Suprapubic skin (tissue), 4 donors: ENCODE data around the gene BOD1L1. TPM values are rescaled to one million over a fixed set of nuclear protein-coding genes. Genes with fewer than 3 reads are reported as not detected.

Experiments used
- DNase-seq, 2 donors: peaks; one replicate each; pipeline ENCODE4 v3.0.0-alpha.2; 2019; ENCODE audit warnings: low spot score in 2 of 2
- H3K27ac ChIP-seq: fragments of 200-600 bp; sonication (generic); one replicate; pipeline ENCODE4 v1.5.1; 2019
- H3K27me3 ChIP-seq: fragments of 200-600 bp; sonication (generic); one replicate; pipeline ENCODE4 v1.5.1; 2019
- H3K36me3 ChIP-seq: fragments of 200-600 bp; sonication (generic); one replicate; pipeline ENCODE4 v1.5.1; 2019
- H3K4me1 ChIP-seq: fragments of 200-600 bp; sonication (generic); one replicate; pipeline ENCODE4 v1.5.1; 2019
- H3K4me3 ChIP-seq: fragments of 200-600 bp; sonication (generic); one replicate; pipeline ENCODE4 v1.5.1; 2019; ENCODE audit warnings: mild to moderate bottlenecking
- H3K9me3 ChIP-seq: fragments of 200-600 bp; sonication (generic); one replicate; pipeline ENCODE4 v1.5.1; 2019
- CTCF ChIP-seq, 2 donors: fragments of 200-600 bp in 1 of 2; fragments of 450-650 bp in 1 of 2; sonication (generic) in 1 of 2; IDR thresholded peaks; one replicate each; pipeline ENCODE4 v1.5.1; 2016 to 2019; ENCODE audit warnings: antibody characterized with exemption in 2 of 2, mild to moderate bottlenecking in 1 of 2, moderate library complexity in 1 of 2
- EP300 ChIP-seq: sonication (generic); formaldehyde crosslinking; IDR thresholded peaks from one replicate; pipeline ENCODE4 v1.6.1; 2017; ENCODE audit warnings: antibody characterized with exemption
- POLR2A ChIP-seq, 2 donors: fragments of 450-650 bp; IDR thresholded peaks; one replicate each; pipeline ENCODE4 v1.6.1; 2017; ENCODE audit warnings: antibody characterized with exemption in 2 of 2, mild to moderate bottlenecking in 2 of 2, moderate library complexity in 2 of 2
- POLR2AphosphoS5 ChIP-seq, 3 donors: sonication (generic); formaldehyde crosslinking; IDR thresholded peaks; one replicate each; pipeline ENCODE4 v1.6.1; 2017; ENCODE audit warnings: antibody characterized with exemption in 3 of 3
- WGBS: methylation state at CpG from one replicate; pipeline ENCODE4 v1.1.5; 2018; 5-methylcytosine and 5-hydroxymethylcytosine counted together
- total RNA-seq, 4 donors: library from RNA; depleted of rRNA; stranded (reverse); fragments of >200 nt; gene quantifications; one replicate each; pipeline ENCODE4 v1.1.0, GENCODE V29; 2016

The BOD1L1 gene
- total RNA-seq, 4 donors from 2014 or later, result 26.5 to 78.0 (median 36.5) TPM

GRCh38 chr4:13590766-13591165 lies 36.8 kb downstream of the BOD1L1 start:
- Histone ChIP-seq H3K9me3 (no peaks in the 10 kb centered on the region), H3K4me3 (no peak overlapping the region), H3K27ac (no peak overlapping the region), H3K27me3 (no peaks in the 10 kb centered on the region), H3K4me1 (no peaks in the 10 kb centered on the region), H3K36me3 (peaks cover 96% of the 10 kb centered on the region)
- TF ChIP-seq POLR2A (IDR thresholded peaks at IDR 0.05), result no peak
- no peak for TF ChIP-seq POLR2AphosphoS5 (IDR thresholded peaks at IDR 0.05)
- 73% methylated on average over 2 of the region's 2 CpGs for WGBS
- DNase-seq, result no peak

GRCh38 chr4:13588954-13589353 lies 38.6 kb downstream of the BOD1L1 start:
- TF ChIP-seq EP300 (no peak), POLR2AphosphoS5 (IDR thresholded peaks at IDR 0.05) (no peak), CTCF (IDR thresholded peaks at IDR 0.05) (no peak), POLR2A (IDR thresholded peaks at IDR 0.05) (no peak)
- no peaks in the 10 kb centered on the region for H3K27me3 ChIP-seq
- no peaks in the 10 kb centered on the region for H3K9me3 ChIP-seq
- H3K4me1 ChIP-seq, result no peaks in the 10 kb centered on the region
- H3K36me3 ChIP-seq, result peaks cover 98% of the 10 kb centered on the region
- H3K27ac ChIP-seq, result no peak overlapping the region
- no peak for DNase-seq
- H3K4me3 ChIP-seq, result no peak overlapping the region

- no peaks in the 10 kb centered on the region for H3K4me1 ChIP-seq
Observed at GRCh38 chr4:13584481-13584880, 43.0 kb downstream of the BOD1L1 start.

GRCh38 chr4:13580036-13580435 lies 47.5 kb downstream of the BOD1L1 start:
- peaks cover 89% of the 10 kb centered on the region for H3K36me3 ChIP-seq
- no peak overlapping the region for H3K4me3 ChIP-seq
- TF ChIP-seq POLR2AphosphoS5 (IDR thresholded peaks at IDR 0.05) (no peak), EP300 (no peak), POLR2A (IDR thresholded peaks at IDR 0.05) (no peak), CTCF (IDR thresholded peaks at IDR 0.05) (no peak)
- no peaks in the 10 kb centered on the region for H3K4me1 ChIP-seq
- H3K27me3 ChIP-seq, result no peaks in the 10 kb centered on the region
- no peak overlapping the region for H3K27ac ChIP-seq
- no peak for DNase-seq
- 100% methylated on average over 2 of the region's 2 CpGs for WGBS
- H3K9me3 ChIP-seq, result no peaks in the 10 kb centered on the region

More at GRCh38 chr4:13584481-13584880, 43.0 kb downstream of the BOD1L1 start:
- Histone ChIP-seq H3K36me3 (peaks cover 99% of the 10 kb centered on the region), H3K9me3 (no peaks in the 10 kb centered on the region), H3K4me3 (no peak overlapping the region), H3K27ac (no peak overlapping the region), H3K27me3 (no peaks in the 10 kb centered on the region)
- no peak for TF ChIP-seq CTCF (IDR thresholded peaks at IDR 0.05)
- no peak for TF ChIP-seq EP300
- 87% methylated on average over 5 of the region's 5 CpGs for WGBS
- DNase-seq, result no peak

GRCh38 chr4:13577660-13578059 lies 49.9 kb downstream of the BOD1L1 start:
- Histone ChIP-seq H3K9me3 (no peaks in the 10 kb centered on the region), H3K4me1 (no peaks in the 10 kb centered on the region), H3K27ac (no peak overlapping the region), H3K36me3 (peaks cover 88% of the 10 kb centered on the region), H3K27me3 (no peaks in the 10 kb centered on the region), H3K4me3 (no peak overlapping the region)
- DNase-seq, result no peak
- WGBS, result 98% methylated on average over 3 of the region's 3 CpGs
- TF ChIP-seq POLR2AphosphoS5 (IDR thresholded peaks at IDR 0.05) (no peak), EP300 (no peak), CTCF (IDR thresholded peaks at IDR 0.05) (no peak), POLR2A (IDR thresholded peaks at IDR 0.05) (no peak)

GRCh38 chr4:13570916-13571315 lies 56.6 kb downstream of the BOD1L1 start:
- Histone ChIP-seq H3K9me3 (no peaks in the 10 kb centered on the region), H3K4me3 (no peak overlapping the region), H3K36me3 (peaks cover 84% of the 10 kb centered on the region), H3K27ac (no peak overlapping the region), H3K27me3 (no peaks in the 10 kb centered on the region), H3K4me1 (no peaks in the 10 kb centered on the region)
- no peak for DNase-seq
- TF ChIP-seq EP300 (no peak), CTCF (IDR thresholded peaks at IDR 0.05) (no peak), POLR2A (IDR thresholded peaks at IDR 0.05) (no peak), POLR2AphosphoS5 (IDR thresholded peaks at IDR 0.05) (no peak)
- 94% methylated on average over 2 of the region's 2 CpGs for WGBS
